SK-MEL-5 (cell line): ENCODE results near the gene ARL1. TPM values are rescaled to one million over a fixed set of nuclear protein-coding genes. Genes with fewer than 3 reads are reported as not detected.

Source experiments
- DNase-seq: peaks from one replicate; pipeline ENCODE4 v3.0.0-alpha.2; 2016; ENCODE audit warnings: low read depth, low spot score
- in situ Hi-C: cut with HindIII; loops from 2 replicates; pipeline ENCODE4 v1.10.0; 2016; ENCODE audit warnings: low sequenced_read_pairs, high pct_unique_total_duplicates, low pct_unique_long_range_greater_than_20kb
- small RNA-seq, 2 experiments: library from RNA; depleted of rRNA; stranded (forward); fragments of <200 nt; gene quantifications; one replicate each; pipeline ENCODE3, GENCODE V24; 2014
- total RNA-seq: library from RNA; depleted of rRNA; stranded (reverse); fragments of >200 nt; shearing (Covaris generic); gene quantifications from 2 replicates; pipeline ENCODE4 v1.2.3, GENCODE V29; 2014; rRNA removed

ARL1 gene
- total RNA-seq, 1 experiment from 2014 or later = 109 TPM

GRCh38 chr12:101356794-101357193 is 50.8 kb downstream of the ARL1 start:
- in situ Hi-C loops = no loop called here
- no peak for DNase-seq

GRCh38 chr12:101351682-101352081 is 55.9 kb downstream of the ARL1 start:
- in situ Hi-C loops = no loop called here
- no peak for DNase-seq

- no peak for DNase-seq
- in situ Hi-C loops = no loop called here
These were observed 63.7 kb downstream of the ARL1 start for GRCh38 chr12:101343893-101344292.

Small RNA genes lying within 50 kb of the gene (small RNA-seq; reads per million reads assigned to genes)
- 0 reads per million in 2 experiments for gene RF00019
- gene RNU6-1068P = 0 reads per million in 2 experiments
- 0 reads per million in 2 experiments for gene RPS27P23

Other genes with a start within 250 kb of the ARL1 start
- 0.08 TPM in 1 of 2 replicates, not detected in the other for gene SLC5A8, start 197.5 kb downstream of the ARL1 start, total RNA-seq
- 44.2 and 50.6 TPM in 2 replicates for gene UTP20, start 127.7 kb downstream of the ARL1 start, total RNA-seq
- gene SPIC, start 67.6 kb upstream of the ARL1 start, total RNA-seq = not detected in 2 replicates
- not detected in 2 replicates for gene MYBPC1, start 187.2 kb upstream of the ARL1 start, total RNA-seq